GM12801 (cell line): ENCODE results near the gene LITAFD.

Source experiments
- TF ChIP-seq, protein P1 (sequence below): IDR thresholded peaks from one replicate; pipeline ENCODE4 v1.5.1; 2011; ENCODE audit warnings: control low read depth; ENCODE audit not compliant: insufficient read length; ENCODE audit errors: extremely low read depth

The LITAFD gene

DNA sequence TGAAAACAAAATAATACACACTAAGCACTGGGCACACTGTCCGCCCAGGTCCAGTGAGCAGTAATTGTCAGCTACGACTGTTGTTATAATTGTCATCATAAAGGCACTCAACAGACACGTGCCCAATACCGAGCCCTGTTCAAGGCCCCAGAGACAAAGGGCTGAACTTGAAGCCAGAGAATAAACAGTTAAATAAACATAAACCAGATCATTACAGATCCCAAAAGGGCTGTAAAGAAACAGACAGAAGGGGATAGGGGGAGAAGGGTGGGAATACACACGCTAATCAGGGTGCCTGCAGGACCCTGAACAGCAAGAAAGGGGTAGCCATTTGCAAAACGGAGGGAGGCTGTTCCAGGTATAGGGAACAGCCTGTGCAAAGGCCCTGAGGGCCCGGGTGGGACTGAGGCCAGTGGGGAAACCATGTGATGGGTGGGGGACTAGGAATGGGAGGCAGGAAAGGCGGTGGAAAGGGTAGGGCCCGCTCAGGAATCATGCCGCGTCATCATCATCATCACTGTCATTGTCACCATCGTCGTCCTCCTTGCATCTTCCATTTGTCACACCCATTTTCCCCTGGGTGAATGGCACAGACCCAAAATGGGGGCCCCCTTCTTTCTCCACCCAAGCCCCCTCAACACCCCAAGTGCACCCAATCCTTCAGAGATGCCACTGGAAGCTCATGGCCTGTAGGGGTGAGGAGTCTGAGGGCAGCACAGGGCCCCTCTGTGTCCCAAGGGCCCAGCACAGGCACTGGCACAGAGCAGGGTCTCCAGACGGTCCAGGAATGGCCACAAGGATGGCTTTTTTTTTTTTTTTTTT, 19.6 kb upstream of the LITAFD start:
- TF ChIP-seq, protein P1, sequence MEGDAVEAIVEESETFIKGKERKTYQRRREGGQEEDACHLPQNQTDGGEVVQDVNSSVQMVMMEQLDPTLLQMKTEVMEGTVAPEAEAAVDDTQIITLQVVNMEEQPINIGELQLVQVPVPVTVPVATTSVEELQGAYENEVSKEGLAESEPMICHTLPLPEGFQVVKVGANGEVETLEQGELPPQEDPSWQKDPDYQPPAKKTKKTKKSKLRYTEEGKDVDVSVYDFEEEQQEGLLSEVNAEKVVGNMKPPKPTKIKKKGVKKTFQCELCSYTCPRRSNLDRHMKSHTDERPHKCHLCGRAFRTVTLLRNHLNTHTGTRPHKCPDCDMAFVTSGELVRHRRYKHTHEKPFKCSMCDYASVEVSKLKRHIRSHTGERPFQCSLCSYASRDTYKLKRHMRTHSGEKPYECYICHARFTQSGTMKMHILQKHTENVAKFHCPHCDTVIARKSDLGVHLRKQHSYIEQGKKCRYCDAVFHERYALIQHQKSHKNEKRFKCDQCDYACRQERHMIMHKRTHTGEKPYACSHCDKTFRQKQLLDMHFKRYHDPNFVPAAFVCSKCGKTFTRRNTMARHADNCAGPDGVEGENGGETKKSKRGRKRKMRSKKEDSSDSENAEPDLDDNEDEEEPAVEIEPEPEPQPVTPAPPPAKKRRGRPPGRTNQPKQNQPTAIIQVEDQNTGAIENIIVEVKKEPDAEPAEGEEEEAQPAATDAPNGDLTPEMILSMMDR, result no peak

DNA sequence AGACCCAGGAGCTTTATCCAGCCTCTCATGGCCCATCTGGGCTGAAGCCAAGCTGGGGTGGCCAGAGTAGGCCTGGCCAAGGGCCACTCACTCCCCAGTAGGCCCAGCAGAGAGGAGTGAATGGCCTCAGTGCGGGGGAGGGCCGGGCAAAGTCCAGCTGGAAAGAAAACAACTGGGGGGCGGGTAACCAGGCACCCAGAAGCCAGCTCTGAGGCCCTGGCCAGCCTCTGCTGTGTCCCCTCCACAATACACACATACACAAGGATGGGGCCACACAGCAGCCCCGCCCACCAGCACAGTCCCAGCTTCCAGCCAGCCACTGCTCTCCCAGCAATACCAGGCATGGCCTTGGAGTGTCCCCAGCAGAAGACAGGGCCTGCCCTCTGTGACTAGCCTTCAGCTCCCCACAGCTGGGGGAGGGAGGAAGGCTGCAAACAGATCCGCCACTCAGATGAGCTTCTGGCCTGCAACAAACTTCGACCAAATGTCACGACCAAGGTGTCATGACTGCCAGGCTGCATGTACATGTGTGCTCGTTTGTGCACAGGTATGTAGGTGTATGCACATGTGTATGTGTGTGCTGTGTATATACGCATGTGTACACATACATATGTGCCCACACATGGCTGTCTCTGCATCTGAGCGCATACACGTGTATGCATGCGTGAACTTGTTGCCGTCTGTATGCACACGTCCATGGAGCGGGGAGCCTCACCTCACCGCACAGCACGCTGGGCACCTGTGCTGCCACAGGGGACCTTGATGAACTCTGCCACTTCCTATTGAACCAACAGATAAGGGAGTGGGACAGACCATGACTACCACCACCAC, 18.3 kb upstream of the LITAFD start:
- TF ChIP-seq, protein P1, result no peak

DNA sequence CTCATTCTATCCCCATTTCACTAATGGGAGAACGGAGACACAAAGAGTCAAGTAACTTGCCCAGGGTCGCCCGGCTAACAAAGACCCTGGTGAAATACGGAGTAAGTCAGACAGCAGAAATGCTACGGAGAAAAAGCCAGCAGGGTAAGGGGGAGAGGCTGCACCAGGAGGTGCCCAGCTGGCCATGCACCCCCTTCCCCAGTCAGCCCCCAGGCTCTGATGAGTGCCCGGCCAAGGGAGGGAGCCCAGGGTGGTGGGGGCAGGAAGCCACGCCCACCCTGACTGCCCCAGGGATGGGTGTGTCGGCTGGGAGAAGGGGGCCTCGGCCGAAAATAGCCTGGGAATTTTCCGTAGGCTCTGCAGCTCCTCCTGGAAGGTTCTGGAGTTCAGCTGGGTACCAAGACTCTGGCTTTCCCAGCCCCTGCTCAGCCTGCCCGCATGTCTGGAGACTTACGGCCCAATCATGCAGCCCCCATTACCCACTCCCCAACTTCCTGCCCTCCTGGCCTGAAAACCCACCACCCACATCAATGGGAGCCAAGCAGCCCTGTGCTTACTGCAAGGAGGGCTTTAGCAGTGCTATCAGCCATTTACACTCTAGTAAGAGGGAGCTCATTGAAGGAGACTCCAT, 17.6 kb upstream of the LITAFD start:
- TF ChIP-seq, protein P1, result no peak

DNA sequence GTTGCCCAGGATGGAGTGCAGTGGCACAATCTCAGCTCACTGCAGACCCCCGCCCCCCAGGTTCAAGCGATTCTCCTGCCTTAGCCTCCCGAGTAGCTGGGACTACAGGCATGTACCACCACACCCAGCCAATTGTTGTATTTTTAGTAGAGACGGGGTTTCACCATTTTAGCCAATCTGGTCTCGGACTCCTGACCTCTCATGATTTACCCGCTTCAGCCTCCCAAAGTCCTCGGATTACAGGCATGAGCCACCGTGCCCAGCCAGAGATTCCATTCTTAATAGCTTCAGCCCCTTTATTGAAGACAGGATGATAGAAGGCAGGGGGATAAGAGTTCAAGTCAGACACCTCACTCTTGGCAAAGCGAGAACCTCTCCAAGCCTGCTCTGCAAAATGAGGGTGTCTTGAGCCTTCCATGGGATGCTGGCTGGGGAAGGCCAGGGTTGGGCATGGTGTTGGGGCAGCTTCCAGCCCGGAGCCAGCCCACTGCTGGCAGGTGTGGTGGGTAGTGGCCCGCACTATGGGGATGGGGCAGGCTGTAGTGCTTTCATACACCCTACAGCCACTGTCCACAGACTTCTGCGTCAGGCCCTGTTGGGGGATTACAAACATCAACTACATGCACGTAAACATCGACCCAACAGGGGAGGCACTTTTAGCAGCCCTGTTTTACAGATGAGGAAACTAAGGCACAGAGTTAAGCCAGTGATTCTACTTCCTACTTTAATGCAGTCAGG, 16.8 kb upstream of the LITAFD start:
- TF ChIP-seq, protein P1, result no peak

DNA sequence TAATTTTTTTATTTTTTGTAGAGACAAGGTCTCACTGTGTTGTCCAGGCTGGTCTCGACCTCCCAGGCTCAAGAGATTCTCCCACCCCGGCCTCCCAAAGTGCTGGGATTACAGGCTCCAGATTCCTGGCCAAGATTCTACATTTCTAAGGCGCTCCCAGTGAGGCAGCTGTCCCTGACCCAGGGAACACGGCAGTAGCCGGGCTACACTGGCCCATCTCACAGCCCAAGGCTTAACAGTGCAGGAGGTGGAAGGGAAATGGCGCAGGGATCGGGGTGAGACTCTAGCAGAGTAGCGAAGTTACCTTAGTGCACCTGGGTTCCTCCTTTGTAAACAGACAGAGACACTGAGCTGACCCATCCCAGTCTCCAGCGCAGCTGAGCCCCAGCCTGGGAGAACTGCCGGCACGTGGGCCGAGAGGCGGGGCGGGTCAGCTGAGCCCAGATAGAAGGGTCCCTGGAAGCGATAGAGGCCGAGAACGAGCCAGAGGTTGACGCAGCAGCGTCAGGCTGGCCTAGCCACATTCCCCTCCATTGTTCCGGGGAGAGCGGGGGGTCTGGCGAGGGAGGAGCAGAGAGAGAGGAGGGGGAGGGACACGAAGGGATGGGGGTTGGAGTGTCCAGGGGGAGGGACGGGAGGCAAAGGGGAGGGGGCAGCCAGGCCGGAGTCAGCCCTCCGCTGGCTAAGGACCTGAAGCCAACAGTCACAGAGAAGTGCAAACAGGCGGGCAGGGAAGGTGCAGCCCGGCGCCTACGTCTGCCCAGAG, 15.8 kb upstream of the LITAFD start:
- TF ChIP-seq, protein P1, result no peak

DNA sequence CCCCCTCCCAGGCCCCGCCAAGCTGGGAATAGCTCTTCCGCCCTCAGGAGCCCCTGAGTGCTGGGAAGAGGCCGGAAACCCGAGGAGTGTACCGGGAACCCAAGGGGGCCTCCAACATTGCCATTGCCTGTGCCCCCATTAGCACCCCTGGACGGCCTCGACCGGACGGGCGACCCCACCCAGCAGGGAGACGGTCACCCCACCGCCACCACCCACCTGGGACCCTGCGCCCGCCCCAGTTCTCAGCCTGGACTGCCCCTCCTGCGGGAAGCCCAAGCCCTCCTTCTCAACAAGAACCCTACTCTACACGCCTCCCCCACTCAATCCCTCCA, 15.3 kb upstream of the LITAFD start:
- TF ChIP-seq, protein P1, result no peak
